OCI-LY7 (cell line): ENCODE data around the gene CCL3. TPM values are rescaled to one million over a fixed set of nuclear protein-coding genes. Genes with fewer than 3 reads are reported as not detected.

Source experiments
- BruUV-seq: library from RNA; stranded (reverse); fragments of 400-500 nt; replicated peaks from 2 replicates; lab custom pipeline; 2021; lab: Mats Ljungman, UMichigan
- CTCF ChIA-PET: fragments of 300-600 bp; sonication (Branson Sonifier 250); formaldehyde crosslinking; loops from one replicate; lab custom pipeline; 2022; ENCODE audit warnings: antibody characterized with exemption; ENCODE audit not compliant: unreplicated experiment; lab: Charles Lee
- POLR2A ChIA-PET: fragments of 300-600 bp; sonication (Branson Sonifier 250); formaldehyde crosslinking; loops from one replicate; lab custom pipeline; 2022; ENCODE audit warnings: antibody characterized with exemption; lab: Charles Lee
- DNase-seq: peaks from one replicate; pipeline ENCODE4 v3.0.0-alpha.2; 2015; ENCODE audit warnings: low spot score
- H2AFZ ChIP-seq: fragments of 200-600 bp; sonication (generic), shearing (Covaris generic); 2 replicates; pipeline ENCODE4 v1.6.1; 2014; ENCODE audit warnings: mild to moderate bottlenecking, antibody characterized with exemption, low read length, moderate library complexity
- H3K27ac ChIP-seq: fragments of 200-600 bp; sonication (generic); 2 replicates; pipeline ENCODE4 v1.5.1; 2014; ENCODE audit warnings: mixed run types, low read depth, mild to moderate bottlenecking, moderate library complexity, low read length, inconsistent platforms; ENCODE audit not compliant: poor library complexity, severe bottlenecking
- H3K36me3 ChIP-seq: fragments of 200-600 bp; sonication (generic); 2 replicates; pipeline ENCODE4 v1.6.1; 2014; ENCODE audit warnings: mild to moderate bottlenecking, antibody characterized with exemption, low read length, moderate library complexity, mixed read lengths; ENCODE audit not compliant: insufficient read depth
- H3K4me1 ChIP-seq: fragments of 200-600 bp; sonication (generic); 2 replicates; pipeline ENCODE4 v1.5.1; 2014; ENCODE audit warnings: mild to moderate bottlenecking, low read length; ENCODE audit not compliant: insufficient read depth, poor library complexity, severe bottlenecking
- H3K4me2 ChIP-seq: fragments of 200-600 bp; sonication (generic); 2 replicates; pipeline ENCODE4 v1.6.1; 2014; ENCODE audit warnings: mild to moderate bottlenecking, low read length
- H3K4me3 ChIP-seq: fragments of 200-600 bp; sonication (generic); 2 replicates; pipeline ENCODE4 v1.5.1; 2014; ENCODE audit warnings: mild to moderate bottlenecking, low read depth, low read length; ENCODE audit not compliant: poor library complexity, severe bottlenecking
- H3K79me2 ChIP-seq: fragments of 200-600 bp; sonication (generic); 2 replicates; pipeline ENCODE4 v1.6.1; 2016; ENCODE audit warnings: low read depth, mild to moderate bottlenecking, low read length, moderate library complexity, mixed read lengths; ENCODE audit not compliant: insufficient read depth
- H3K9me2 ChIP-seq: fragments of 200-600 bp; sonication (generic); 2 replicates; pipeline ENCODE4 v1.6.1; 2016; ENCODE audit warnings: mild to moderate bottlenecking, low read length, mixed read lengths; ENCODE audit not compliant: insufficient read depth
- H3K9me3 ChIP-seq: fragments of 200-600 bp; sonication (generic); 2 replicates; pipeline ENCODE4 v1.6.1; 2014; ENCODE audit warnings: mild to moderate bottlenecking, mixed run types, low read length, mixed read lengths
- H4K20me1 ChIP-seq: fragments of 200-600 bp; sonication (generic); 2 replicates; pipeline ENCODE4 v1.6.1; 2014; ENCODE audit warnings: mild to moderate bottlenecking, antibody characterized with exemption, low read length, moderate library complexity, mixed read lengths; ENCODE audit not compliant: insufficient read depth
- EZH2phosphoT487 ChIP-seq: fragments of 200-600 bp; sonication (generic); IDR thresholded peaks from 2 replicates; pipeline ENCODE4 v1.6.1; 2018; ENCODE audit warnings: low read depth, borderline replicate concordance, mild to moderate bottlenecking, mixed run types, antibody characterized with exemption, low read length, moderate library complexity, mixed read lengths
- intact Hi-C: fragments of 100-400 bp; cut with micrococcal nuclease; formaldehyde crosslinking; loops from one replicate; pipeline ENCODE4 v1.10.0; 2022; ENCODE audit not compliant: unreplicated experiment
- total RNA-seq, 2 experiments: library from RNA; depleted of rRNA in 1 of 2; stranded (reverse); fragments of >200 nt in 1 of 2; shearing (Covaris generic) in 1 of 2; gene quantifications; 2 replicates each; pipeline ENCODE4 v1.2.3, GENCODE V29; 2014 to 2022
- TF ChIP-seq, protein P1 (sequence below): fragments of 200-600 bp; sonication (generic); conservative IDR thresholded peaks from 2 replicates; pipeline ENCODE4 v1.5.1; 2014; ENCODE audit warnings: mild to moderate bottlenecking, antibody characterized with exemption, low read length, moderate library complexity, mixed read lengths

CCL3 gene
- total RNA-seq, 2 experiments from 2014 or later: not detected

DNA sequence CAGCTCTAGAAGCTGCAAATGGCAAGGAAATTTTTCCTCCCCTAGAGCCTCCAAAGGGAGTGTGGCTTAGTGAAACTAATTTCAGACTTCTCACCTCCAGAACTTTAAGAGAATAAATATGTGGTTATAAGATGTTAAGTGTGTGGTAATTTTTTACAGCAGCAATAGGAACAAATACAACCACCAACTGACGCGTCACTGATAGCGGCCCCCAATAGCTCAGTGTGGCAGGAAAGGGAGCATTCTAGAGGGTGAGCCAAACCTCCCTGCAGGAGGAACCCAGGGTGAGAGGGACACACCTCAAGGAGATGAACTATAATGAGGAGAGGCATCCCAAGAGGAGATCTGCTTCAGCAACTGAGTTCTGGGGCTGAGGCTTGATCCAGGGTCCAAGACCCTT is 17.7 kb upstream of the CCL3 start:
- no peaks in the 10 kb centered on the region for H3K36me3 ChIP-seq
- BruUV-seq: no TSS peak
- no peaks in the 10 kb centered on the region for H3K9me2 ChIP-seq
- no peaks in the 10 kb centered on the region for H3K9me3 ChIP-seq
- H4K20me1 ChIP-seq: no peaks in the 10 kb centered on the region
- intact Hi-C loops: no loop called here
- ChIA-PET POLR2A (no interaction called here), CTCF (no interaction called here)
- no peaks in the 10 kb centered on the region for H3K79me2 ChIP-seq
- no peak overlapping the region for H2AFZ ChIP-seq
- TF ChIP-seq, protein P1, sequence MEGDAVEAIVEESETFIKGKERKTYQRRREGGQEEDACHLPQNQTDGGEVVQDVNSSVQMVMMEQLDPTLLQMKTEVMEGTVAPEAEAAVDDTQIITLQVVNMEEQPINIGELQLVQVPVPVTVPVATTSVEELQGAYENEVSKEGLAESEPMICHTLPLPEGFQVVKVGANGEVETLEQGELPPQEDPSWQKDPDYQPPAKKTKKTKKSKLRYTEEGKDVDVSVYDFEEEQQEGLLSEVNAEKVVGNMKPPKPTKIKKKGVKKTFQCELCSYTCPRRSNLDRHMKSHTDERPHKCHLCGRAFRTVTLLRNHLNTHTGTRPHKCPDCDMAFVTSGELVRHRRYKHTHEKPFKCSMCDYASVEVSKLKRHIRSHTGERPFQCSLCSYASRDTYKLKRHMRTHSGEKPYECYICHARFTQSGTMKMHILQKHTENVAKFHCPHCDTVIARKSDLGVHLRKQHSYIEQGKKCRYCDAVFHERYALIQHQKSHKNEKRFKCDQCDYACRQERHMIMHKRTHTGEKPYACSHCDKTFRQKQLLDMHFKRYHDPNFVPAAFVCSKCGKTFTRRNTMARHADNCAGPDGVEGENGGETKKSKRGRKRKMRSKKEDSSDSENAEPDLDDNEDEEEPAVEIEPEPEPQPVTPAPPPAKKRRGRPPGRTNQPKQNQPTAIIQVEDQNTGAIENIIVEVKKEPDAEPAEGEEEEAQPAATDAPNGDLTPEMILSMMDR: no peak
- no peak for TF ChIP-seq EZH2phosphoT487
- H3K4me3 ChIP-seq: no peak overlapping the region
- no peak for DNase-seq
- peaks cover 12% of the 10 kb centered on the region for H3K4me1 ChIP-seq
- no peak overlapping the region for H3K27ac ChIP-seq
- H3K4me2 ChIP-seq: no peak overlapping the region

DNA sequence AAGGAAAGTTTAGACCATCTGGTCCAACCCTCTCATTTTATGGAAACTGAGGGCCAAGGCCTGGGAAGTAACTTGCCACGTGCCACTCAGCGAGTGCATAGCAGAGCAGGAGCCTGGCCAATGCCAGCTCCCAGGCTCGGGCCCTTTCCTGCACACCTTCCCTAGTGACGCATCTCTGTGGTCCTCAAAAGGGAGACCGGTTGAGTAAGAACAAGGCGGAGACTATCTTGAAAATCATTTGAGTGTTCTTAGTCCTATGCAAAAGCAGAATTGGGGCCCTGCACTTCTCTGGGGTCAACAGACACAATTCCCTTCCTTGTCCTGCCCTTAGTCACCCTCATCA is 16.5 kb upstream of the CCL3 start:
- H3K79me2 ChIP-seq: no peaks in the 10 kb centered on the region
- H3K4me2 ChIP-seq: no peak overlapping the region
- H3K9me2 ChIP-seq: no peaks in the 10 kb centered on the region
- ChIA-PET POLR2A (interaction anchor here (0.6 kb wide), 1 partner anchor 966 kb away, joined by 3 read pairs; no protein-coding TSS in a partner anchor), CTCF (no interaction called here)
- no peak for DNase-seq
- TF ChIP-seq, protein P1: no peak
- TF ChIP-seq EZH2phosphoT487: no peak
- intact Hi-C loops: no loop called here
- no peaks in the 10 kb centered on the region for H3K9me3 ChIP-seq
- H2AFZ ChIP-seq: no peak overlapping the region
- H3K27ac ChIP-seq: no peak overlapping the region
- H3K4me3 ChIP-seq: no peak overlapping the region
- peaks cover 15% of the 10 kb centered on the region for H3K4me1 ChIP-seq
- H3K36me3 ChIP-seq: no peaks in the 10 kb centered on the region
- H4K20me1 ChIP-seq: no peaks in the 10 kb centered on the region
- BruUV-seq: no TSS peak

DNA sequence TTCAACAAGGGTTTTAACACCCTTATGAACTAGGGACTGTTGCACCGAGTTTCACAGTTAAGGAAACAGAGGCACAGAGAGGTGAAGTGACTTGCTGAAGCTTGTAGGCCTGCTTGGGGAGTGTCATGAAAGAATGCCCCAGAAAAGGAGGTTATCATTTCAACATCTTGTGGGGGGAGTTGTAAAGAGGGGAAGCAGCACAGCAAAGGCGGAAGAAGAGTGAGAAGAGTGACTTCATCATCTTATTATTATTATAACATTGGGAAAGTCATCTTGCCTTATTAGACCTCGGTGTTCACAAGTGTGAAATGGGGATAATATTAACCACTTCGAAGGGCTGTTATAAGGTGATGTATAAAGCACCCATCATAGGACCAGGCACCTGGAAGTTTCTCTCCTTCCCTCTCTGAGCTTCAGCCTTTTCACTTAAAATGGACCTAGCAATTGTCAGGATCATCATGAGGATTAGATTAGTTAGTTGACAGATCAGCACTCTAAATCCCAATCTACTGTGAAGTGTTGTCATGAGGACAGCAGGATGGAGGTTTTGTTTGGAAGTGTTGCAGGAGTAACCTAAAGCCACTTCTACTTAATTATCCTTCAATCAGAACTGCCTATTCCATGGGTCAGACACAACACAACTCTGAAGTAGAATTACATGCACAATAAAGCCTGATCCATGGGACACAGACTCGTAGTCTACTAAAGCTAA is 16.0 kb upstream of the CCL3 start:
- Histone ChIP-seq H3K79me2 (no peaks in the 10 kb centered on the region), H3K4me3 (no peak overlapping the region), H3K4me1 (peaks cover 15% of the 10 kb centered on the region), H2AFZ (no peak overlapping the region), H3K9me2 (no peaks in the 10 kb centered on the region), H3K9me3 (no peaks in the 10 kb centered on the region), H4K20me1 (no peaks in the 10 kb centered on the region), H3K4me2 (no peak overlapping the region), H3K27ac (no peak overlapping the region), H3K36me3 (no peaks in the 10 kb centered on the region)
- TF ChIP-seq EZH2phosphoT487: no peak
- TF ChIP-seq, protein P1: no peak
- POLR2A ChIA-PET: no interaction called here
- no peak for DNase-seq
- no TSS peak for BruUV-seq
- CTCF ChIA-PET: no interaction called here
- intact Hi-C loops: no loop called here
